GM20000 (cell line): Measurements from ENCODE around the gene KAT8.

Experiments
- DNase-seq: peaks from one replicate; pipeline ENCODE4 v3.0.0; 2012; ENCODE audit warnings: low spot score
- TF ChIP-seq, protein P1 (sequence below): IDR thresholded peaks from 2 replicates; pipeline ENCODE4 v1.5.1; 2012; ENCODE audit warnings: mild to moderate bottlenecking, control low read depth; ENCODE audit errors: extremely low read depth, missing control alignments

The KAT8 gene

DNA sequence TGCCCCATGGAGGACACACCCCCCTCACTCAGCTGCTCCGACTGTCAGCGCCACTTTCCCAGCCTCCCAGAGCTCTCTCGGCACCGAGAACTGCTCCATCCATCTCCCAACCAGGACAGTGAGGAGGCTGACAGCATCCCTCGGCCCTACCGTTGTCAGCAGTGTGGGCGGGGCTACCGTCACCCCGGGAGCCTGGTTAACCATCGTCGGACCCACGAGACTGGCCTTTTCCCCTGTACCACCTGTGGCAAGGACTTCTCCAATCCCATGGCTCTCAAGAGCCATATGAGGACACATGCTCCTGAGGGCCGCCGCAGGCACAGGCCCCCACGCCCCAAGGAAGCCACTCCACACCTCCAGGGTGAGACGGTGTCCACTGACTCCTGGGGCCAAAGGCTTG is 41.1 kb upstream of the KAT8 start:
- DNase-seq, result no peak
- TF ChIP-seq, protein P1, sequence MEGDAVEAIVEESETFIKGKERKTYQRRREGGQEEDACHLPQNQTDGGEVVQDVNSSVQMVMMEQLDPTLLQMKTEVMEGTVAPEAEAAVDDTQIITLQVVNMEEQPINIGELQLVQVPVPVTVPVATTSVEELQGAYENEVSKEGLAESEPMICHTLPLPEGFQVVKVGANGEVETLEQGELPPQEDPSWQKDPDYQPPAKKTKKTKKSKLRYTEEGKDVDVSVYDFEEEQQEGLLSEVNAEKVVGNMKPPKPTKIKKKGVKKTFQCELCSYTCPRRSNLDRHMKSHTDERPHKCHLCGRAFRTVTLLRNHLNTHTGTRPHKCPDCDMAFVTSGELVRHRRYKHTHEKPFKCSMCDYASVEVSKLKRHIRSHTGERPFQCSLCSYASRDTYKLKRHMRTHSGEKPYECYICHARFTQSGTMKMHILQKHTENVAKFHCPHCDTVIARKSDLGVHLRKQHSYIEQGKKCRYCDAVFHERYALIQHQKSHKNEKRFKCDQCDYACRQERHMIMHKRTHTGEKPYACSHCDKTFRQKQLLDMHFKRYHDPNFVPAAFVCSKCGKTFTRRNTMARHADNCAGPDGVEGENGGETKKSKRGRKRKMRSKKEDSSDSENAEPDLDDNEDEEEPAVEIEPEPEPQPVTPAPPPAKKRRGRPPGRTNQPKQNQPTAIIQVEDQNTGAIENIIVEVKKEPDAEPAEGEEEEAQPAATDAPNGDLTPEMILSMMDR, result no peak

DNA sequence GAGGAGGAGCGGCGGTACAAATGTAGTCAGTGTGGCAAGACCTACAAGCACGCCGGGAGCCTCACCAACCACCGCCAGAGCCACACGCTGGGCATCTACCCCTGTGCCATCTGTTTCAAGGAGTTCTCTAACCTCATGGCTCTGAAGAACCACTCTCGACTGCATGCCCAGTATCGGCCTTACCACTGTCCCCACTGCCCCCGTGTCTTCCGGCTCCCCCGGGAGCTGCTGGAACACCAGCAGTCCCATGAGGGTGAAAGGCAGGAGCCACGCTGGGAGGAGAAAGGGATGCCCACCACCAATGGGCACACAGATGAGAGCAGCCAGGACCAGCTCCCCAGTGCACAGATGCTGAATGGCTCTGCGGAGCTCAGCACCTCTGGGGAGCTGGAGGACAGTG is 40.4 kb upstream of the KAT8 start:
- TF ChIP-seq, protein P1, result no peak
- no peak for DNase-seq

DNA sequence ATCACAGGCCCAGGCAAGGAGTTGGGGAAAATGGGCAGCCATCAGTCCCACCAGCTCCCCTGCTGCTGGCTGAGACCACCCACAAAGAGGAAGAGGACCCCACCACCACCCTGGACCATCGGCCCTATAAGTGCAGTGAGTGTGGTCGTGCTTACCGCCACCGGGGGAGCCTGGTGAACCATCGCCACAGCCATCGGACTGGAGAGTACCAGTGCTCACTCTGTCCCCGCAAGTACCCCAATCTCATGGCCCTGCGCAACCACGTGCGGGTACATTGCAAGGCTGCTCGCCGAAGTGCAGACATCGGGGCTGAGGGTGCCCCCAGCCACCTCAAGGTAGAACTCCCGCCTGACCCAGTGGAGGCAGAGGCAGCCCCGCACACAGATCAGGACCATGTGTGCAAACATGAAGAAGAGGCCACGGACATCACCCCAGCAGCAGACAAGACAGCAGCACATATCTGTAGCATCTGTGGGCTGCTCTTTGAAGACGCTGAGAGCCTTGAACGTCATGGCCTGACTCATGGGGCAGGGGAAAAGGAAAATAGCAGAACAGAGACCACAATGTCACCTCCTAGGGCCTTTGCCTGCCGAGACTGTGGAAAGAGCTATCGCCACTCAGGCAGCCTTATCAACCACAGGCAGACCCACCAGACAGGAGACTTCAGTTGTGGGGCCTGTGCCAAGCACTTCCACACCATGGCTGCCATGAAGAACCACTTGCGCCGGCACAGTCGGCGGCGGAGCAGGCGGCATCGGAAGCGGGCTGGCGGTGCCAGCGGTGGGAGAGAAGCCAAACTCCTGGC is 39.7 kb upstream of the KAT8 start:
- TF ChIP-seq, protein P1, result no peak
- no peak for DNase-seq

DNA sequence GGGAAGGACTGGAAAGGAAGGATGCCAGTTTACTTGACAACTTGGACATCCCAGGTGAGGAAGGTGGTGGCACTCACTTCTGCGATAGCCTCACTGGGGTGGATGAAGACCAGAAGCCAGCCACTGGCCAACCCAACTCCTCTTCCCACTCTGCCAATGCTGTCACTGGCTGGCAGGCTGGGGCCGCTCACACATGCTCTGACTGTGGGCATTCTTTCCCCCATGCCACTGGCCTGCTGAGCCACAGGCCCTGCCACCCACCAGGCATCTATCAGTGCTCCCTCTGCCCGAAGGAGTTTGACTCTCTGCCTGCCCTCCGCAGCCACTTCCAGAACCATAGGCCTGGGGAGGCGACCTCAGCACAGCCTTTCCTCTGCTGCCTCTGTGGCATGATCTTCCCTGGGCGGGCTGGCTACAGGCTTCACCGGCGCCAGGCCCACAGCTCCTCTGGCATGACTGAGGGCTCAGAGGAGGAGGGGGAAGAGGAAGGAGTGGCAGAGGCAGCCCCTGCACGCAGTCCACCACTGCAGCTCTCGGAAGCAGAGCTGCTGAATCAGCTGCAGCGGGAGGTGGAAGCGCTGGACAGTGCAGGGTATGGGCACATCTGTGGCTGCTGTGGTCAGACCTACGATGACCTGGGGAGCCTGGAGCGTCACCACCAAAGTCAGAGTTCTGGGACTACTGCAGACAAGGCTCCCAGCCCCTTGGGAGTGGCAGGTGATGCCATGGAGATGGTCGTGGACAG is 38.7 kb upstream of the KAT8 start:
- no peak for DNase-seq
- TF ChIP-seq, protein P1, result no peak

DNA sequence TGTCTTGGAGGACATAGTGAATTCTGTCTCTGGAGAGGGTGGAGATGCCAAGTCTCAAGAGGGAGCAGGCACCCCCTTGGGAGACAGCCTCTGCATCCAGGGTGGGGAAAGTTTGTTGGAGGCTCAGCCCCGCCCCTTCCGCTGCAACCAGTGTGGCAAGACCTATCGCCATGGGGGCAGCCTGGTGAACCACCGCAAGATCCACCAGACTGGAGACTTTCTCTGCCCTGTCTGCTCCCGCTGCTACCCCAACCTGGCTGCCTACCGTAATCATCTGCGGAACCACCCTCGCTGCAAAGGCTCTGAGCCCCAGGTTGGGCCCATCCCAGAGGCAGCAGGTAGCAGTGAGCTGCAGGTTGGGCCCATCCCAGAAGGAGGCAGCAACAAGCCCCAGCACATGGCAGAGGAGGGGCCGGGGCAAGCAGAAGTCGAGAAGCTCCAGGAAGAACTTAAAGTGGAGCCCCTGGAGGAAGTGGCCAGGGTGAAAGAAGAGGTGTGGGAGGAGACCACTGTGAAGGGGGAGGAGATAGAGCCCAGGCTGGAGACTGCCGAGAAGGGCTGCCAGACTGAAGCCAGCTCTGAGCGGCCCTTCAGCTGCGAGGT is 38.0 kb upstream of the KAT8 start:
- no peak for DNase-seq

DNA sequence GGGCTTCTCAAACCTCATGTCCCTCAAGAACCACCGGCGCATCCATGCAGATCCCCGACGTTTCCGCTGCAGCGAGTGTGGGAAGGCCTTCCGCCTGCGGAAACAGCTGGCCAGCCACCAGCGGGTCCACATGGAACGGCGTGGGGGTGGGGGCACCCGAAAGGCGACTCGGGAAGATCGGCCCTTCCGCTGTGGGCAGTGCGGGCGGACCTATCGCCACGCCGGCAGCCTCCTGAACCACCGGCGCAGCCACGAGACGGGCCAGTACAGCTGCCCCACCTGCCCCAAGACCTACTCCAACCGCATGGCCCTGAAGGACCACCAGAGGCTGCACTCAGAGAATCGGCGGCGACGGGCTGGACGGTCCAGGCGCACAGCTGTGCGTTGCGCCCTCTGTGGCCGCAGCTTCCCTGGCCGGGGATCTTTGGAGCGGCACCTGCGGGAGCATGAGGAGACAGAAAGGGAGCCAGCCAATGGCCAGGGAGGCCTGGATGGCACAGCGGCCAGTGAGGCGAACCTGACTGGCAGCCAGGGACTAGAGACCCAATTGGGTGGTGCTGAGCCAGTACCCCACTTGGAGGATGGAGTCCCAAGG is 37.3 kb upstream of the KAT8 start:
- TF ChIP-seq, protein P1, result no peak
- no peak for DNase-seq

More for the DNA sequence above, 38.0 kb upstream of the KAT8 start:
- TF ChIP-seq, protein P1, result no peak
